HCT116 (cell line): ENCODE data around the gene CST11. TPM values are rescaled to one million over a fixed set of nuclear protein-coding genes. Genes with fewer than 3 reads are reported as not detected.
"Not testable (repeated sequence)": the region's sequence is repeated elsewhere in the genome, so short reads cannot be mapped to it uniquely, and the experiment has no call there.

ENCODE experiments used
- ATAC-seq: fragments of 200-7000 bp; cut with Tn5 transposase; 2 replicates; pipeline ENCODE4 v1.9.1; 2020; ENCODE audit warnings: mild to moderate bottlenecking, moderate library complexity
- BruUV-seq: library from RNA; stranded (reverse); fragments of 400-500 nt; replicated peaks from 2 replicates; lab custom pipeline; 2021; lab: Mats Ljungman, UMichigan
- CTCF ChIA-PET: fragments of 300-600 bp; sonication (Branson Sonifier 250); formaldehyde crosslinking; loops from one replicate; lab custom pipeline; 2021; ENCODE audit warnings: antibody characterized with exemption; lab: Charles Lee
- POLR2A ChIA-PET: fragments of 300-600, 350-600 bp; sonication (Branson Sonifier 250); formaldehyde crosslinking; loops from one replicate; lab custom pipeline; 2021; ENCODE audit warnings: antibody characterized with exemption; lab: Charles Lee
- RAD21 ChIA-PET, 2 experiments: fragments of 300-600 bp; sonication (Branson Sonifier 250); formaldehyde crosslinking; loops; one replicate each; lab custom pipeline; 2023; ENCODE audit warnings: low total read pairs in 2 of 2; ENCODE audit not compliant: uncharacterized antibody in 2 of 2, unreplicated experiment in 2 of 2, low non-redundant PET in 1 of 2; lab: Charles Lee
- DNase-seq: peaks from one replicate; pipeline ENCODE4 v3.0.0-alpha.2; 2010; ENCODE audit warnings: low read depth, low spot score
- H2AFZ ChIP-seq: fragments of 200-600 bp; shearing (Covaris generic), sonication (generic); 2 replicates; pipeline ENCODE4 v1.6.1; 2017; ENCODE audit warnings: low read depth, mixed run types, mixed read lengths, antibody characterized with exemption, low read length; ENCODE audit not compliant: poor library complexity, severe bottlenecking
- H3K27ac ChIP-seq: 2 replicates; pipeline ENCODE4 v1.5.1; 2012; ENCODE audit warnings: low read depth, low read length
- H3K27me3 ChIP-seq: fragments of 200-600 bp; sonication (generic); 2 replicates; pipeline ENCODE4 v1.6.1; 2016; ENCODE audit warnings: mixed run types, low read length, mixed read lengths; ENCODE audit not compliant: insufficient read depth
- H3K36me3 ChIP-seq, 2 experiments: fragments of 200-500 bp in 1 of 2; fragments of 200-600 bp in 1 of 2; sonication (Bioruptor generic) in 1 of 2; sonication (generic) in 1 of 2; 2 replicates each; pipeline versions ENCODE4 v1.5.1 to v1.6.1; 2014 to 2016; ENCODE audit warnings: low read length in 2 of 2, inconsistent platforms in 1 of 2, mixed read lengths in 1 of 2, mixed run types in 1 of 2; ENCODE audit not compliant: insufficient read depth in 2 of 2, control insufficient read depth in 1 of 2
- H3K4me1 ChIP-seq, 2 experiments: fragments of 200-600 bp in 1 of 2; sonication (generic) in 1 of 2; 2 replicates each; pipeline versions ENCODE4 v1.5.1 to v1.6.1; 2012 to 2017; ENCODE audit warnings: low read length in 2 of 2, inconsistent platforms in 1 of 2, mild to moderate bottlenecking in 1 of 2, mixed read lengths in 1 of 2, mixed run types in 1 of 2, moderate library complexity in 1 of 2; ENCODE audit not compliant: insufficient read depth in 2 of 2, control insufficient read depth in 1 of 2
- H3K4me2 ChIP-seq: fragments of 200-600 bp; sonication (generic); 2 replicates; pipeline ENCODE4 v1.6.1; 2017; ENCODE audit warnings: mixed run types, low read length, mixed read lengths
- H3K4me3 ChIP-seq, 2 experiments: fragments of 200-600 bp in 1 of 2; sonication (generic) in 1 of 2; replicated peaks in 1 of 2; 2 replicates each; pipeline ENCODE4 v1.5.1; 2011 to 2016; ENCODE audit warnings: low read length in 2 of 2, control low read depth in 1 of 2, low read depth in 1 of 2, mild to moderate bottlenecking in 1 of 2, mixed read lengths in 1 of 2, mixed run types in 1 of 2
- H3K79me2 ChIP-seq: fragments of 200-600 bp; sonication (generic); 2 replicates; pipeline ENCODE4 v1.6.1; 2017; ENCODE audit warnings: mild to moderate bottlenecking, mixed run types, low read length, moderate library complexity, mixed read lengths; ENCODE audit not compliant: insufficient read depth
- H3K9ac ChIP-seq: fragments of 200-600 bp; sonication (generic); 2 replicates; pipeline ENCODE4 v1.6.1; 2016; ENCODE audit warnings: low read length, mixed read lengths
- H3K9me2 ChIP-seq: fragments of 200-600 bp; sonication (generic), shearing (Covaris generic); 2 replicates; pipeline ENCODE4 v1.6.1; 2017; ENCODE audit warnings: mixed run types, mild to moderate bottlenecking, moderate library complexity; ENCODE audit not compliant: insufficient read depth
- H3K9me3 ChIP-seq, 2 experiments: fragments of 200-500 bp in 1 of 2; fragments of 200-600 bp in 1 of 2; sonication (Bioruptor generic) in 1 of 2; sonication (generic) in 1 of 2; 2 replicates each; pipeline ENCODE4 v1.6.1; 2014 to 2017; ENCODE audit warnings: low read length in 2 of 2, mixed read lengths in 2 of 2, inconsistent platforms in 1 of 2, low read depth in 1 of 2, mild to moderate bottlenecking in 1 of 2, mixed run types in 1 of 2, moderate library complexity in 1 of 2; ENCODE audit not compliant: control insufficient read depth in 1 of 2, insufficient read depth in 1 of 2
- H4K20me1 ChIP-seq: fragments of 200-600 bp; sonication (generic), shearing (Covaris generic); 2 replicates; pipeline ENCODE4 v1.6.1; 2017; ENCODE audit warnings: mixed run types, mild to moderate bottlenecking, moderate library complexity; ENCODE audit not compliant: insufficient read depth
- POLR2A ChIP-seq: IDR thresholded peaks from 2 replicates; pipeline ENCODE4 v1.7.0; 2011; ENCODE audit warnings: borderline replicate concordance; ENCODE audit not compliant: insufficient read depth, insufficient read length; ENCODE audit errors: extremely low read depth
- YY1 ChIP-seq: IDR thresholded peaks from 2 replicates; pipeline ENCODE4 v1.6.1; 2011; ENCODE audit warnings: low read length, low read depth, moderate library complexity, mild to moderate bottlenecking; ENCODE audit not compliant: insufficient replicate concordance; ENCODE audit errors: extremely low read depth
- intact Hi-C: fragments of 100-400 bp; cut with micrococcal nuclease; formaldehyde crosslinking; loops from 2 replicates; pipeline ENCODE4 v1.10.0; 2022
- total RNA-seq: library from RNA; stranded (reverse); gene quantifications from one replicate; pipeline ENCODE4 v1.2.1, GENCODE V29; 2021; ENCODE audit not compliant: unreplicated experiment

Gene CST11
- total RNA-seq, 1 experiment from 2014 or later, result not detected

DNA sequence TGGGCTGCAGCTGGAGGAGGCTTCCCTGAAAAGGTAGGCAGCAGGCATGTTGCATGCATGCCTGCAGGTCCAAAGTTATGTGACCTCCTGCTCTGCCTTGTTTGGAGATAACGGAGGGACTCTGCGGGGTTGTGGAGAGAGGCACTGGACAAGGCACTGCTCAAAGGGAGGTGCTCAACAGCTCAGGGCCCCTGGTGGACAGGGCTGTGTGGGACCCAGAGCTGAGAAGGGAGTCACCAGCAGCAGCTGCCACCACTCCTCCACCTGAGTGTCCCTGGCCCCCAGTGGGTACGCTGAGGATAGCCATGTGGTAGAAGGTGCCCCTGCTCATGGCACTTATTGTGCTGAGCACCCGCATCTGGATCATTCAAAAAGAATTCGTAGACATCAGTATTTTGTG is 22.7 kb upstream of the CST11 start:
- Histone ChIP-seq H3K9ac (no peak overlapping the region), H2AFZ (no peak overlapping the region), H3K27ac (no peak overlapping the region), H3K9me2 (no peaks in the 10 kb centered on the region), H3K27me3 (peaks cover 16% of the 10 kb centered on the region)
- POLR2A ChIA-PET, result no interaction called here
- ATAC-seq (no peak; the same call in none of the 2 replicates), DNase-seq (no peak)
- TF ChIP-seq YY1 (no peak), POLR2A (no peak)
- TF ChIP-seq, all 23 proteins: peak for 0
- H3K79me2 ChIP-seq, result no peaks in the 10 kb centered on the region
- H3K4me2 ChIP-seq, result no peak overlapping the region
- no TSS peak for BruUV-seq
- no peaks in the 10 kb centered on the region for H3K4me1 ChIP-seq
- H3K4me3 ChIP-seq, result no peak overlapping the region
- ChIA-PET CTCF (no interaction called here), RAD21 (no interaction called here)
- intact Hi-C loops, result no loop called here
- H3K36me3 ChIP-seq, result no peaks in the 10 kb centered on the region
- no peaks in the 10 kb centered on the region for H3K9me3 ChIP-seq
- no peaks in the 10 kb centered on the region for H4K20me1 ChIP-seq

DNA sequence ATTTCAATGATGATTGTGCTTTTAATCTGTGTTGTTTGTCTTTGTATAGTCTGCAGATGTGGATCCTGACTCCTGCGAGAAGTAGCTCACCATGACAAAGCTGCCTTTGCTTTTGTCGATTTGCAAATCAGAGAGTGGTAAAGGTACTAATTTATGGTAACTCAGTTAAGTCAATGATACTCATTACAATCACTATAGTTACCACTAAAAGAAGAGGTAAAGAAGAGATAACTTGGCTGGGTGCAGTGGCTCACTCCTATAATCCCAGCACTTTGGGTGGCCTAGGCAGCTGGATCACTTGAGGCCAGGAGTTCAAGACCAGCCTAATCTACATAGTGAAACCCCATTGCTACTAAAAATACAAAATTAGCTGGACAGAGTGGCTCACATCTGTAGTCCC is 20.6 kb upstream of the CST11 start:
- H3K27ac ChIP-seq, POLR2A ChIA-PET, CTCF ChIA-PET, intact Hi-C loops, H3K4me2 ChIP-seq, BruUV-seq, H3K9ac ChIP-seq, H2AFZ ChIP-seq, H3K9me3 ChIP-seq, H3K9me2 ChIP-seq, H3K36me3 ChIP-seq, DNase-seq, H4K20me1 ChIP-seq, H3K4me3 ChIP-seq, RAD21 ChIA-PET, H3K79me2 ChIP-seq, ATAC-seq, H3K4me1 ChIP-seq: not testable (repeated sequence)
- H3K27me3 ChIP-seq, result peaks cover 16% of the 10 kb centered on the region

DNA sequence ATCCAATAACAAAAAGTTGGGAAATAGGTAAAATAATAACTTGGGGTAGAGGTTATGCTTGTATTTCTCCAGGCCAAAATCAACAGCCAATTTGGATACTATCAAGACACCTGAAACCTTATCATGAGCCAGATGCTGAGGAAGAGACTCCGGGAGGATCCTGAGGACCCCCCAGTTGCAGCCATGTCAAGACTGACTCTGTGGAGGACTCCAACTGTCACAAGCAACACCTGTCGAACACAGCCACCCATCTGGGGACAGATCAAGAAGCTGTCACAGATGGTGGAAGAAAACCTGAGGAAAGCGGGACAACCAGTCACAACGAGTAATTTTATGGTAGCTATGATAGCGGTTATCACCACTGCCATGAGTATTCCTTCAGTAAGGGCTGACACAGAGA is 19.6 kb upstream of the CST11 start:
- BruUV-seq, result not testable (repeated sequence)

DNA sequence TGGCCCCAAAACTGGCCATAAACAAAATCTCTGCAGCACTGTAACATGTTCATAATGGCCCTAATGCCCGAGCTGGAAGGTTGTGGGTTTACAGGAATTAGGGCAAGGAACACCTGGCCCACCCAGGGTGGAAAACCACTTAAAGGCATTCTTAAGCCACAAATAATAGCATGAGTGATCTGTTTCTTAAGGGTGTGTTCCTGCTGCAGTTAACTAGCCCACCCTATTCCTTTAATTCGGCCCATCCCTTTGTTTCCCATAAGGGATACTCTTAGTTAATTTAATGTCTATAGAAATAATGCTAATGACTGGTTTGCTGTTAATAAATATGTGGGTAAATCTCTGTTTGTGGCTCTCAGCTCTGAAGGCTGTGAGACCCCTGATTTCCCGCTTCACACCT is 14.3 kb upstream of the CST11 start:
- BruUV-seq, H4K20me1 ChIP-seq, H3K4me2 ChIP-seq, POLR2A ChIA-PET, ATAC-seq, H3K27ac ChIP-seq, H3K9me3 ChIP-seq, H3K36me3 ChIP-seq, RAD21 ChIA-PET, H3K79me2 ChIP-seq, CTCF ChIA-PET, H3K4me3 ChIP-seq, H2AFZ ChIP-seq, H3K27me3 ChIP-seq, H3K4me1 ChIP-seq, intact Hi-C loops, H3K9ac ChIP-seq, H3K9me2 ChIP-seq, DNase-seq: not testable (repeated sequence)

More for the DNA sequence above, 19.6 kb upstream of the CST11 start:
- H3K9ac ChIP-seq, H3K9me2 ChIP-seq, POLR2A ChIA-PET, H3K4me1 ChIP-seq, CTCF ChIA-PET, DNase-seq, H3K4me2 ChIP-seq, H2AFZ ChIP-seq, H4K20me1 ChIP-seq, H3K36me3 ChIP-seq, H3K4me3 ChIP-seq, ATAC-seq, H3K79me2 ChIP-seq, intact Hi-C loops, H3K9me3 ChIP-seq, RAD21 ChIA-PET, H3K27ac ChIP-seq: not testable (repeated sequence)
- H3K27me3 ChIP-seq, result peaks cover 16% of the 10 kb centered on the region
